HL-60/S4 treated with phorbol 12-myristate 13-acetate at 8.2 ng/mL for 4 days and 3 days (cell line): ENCODE measurements around the gene FOXL1.

Experiments
- in situ Hi-C: fragments of 300-500 bp; cut with MboI; formaldehyde crosslinking; loops from 2 replicates; pipeline ENCODE4 v1.15.0; 2022; ENCODE audit warnings: low sequenced_read_pairs

Gene FOXL1

DNA sequence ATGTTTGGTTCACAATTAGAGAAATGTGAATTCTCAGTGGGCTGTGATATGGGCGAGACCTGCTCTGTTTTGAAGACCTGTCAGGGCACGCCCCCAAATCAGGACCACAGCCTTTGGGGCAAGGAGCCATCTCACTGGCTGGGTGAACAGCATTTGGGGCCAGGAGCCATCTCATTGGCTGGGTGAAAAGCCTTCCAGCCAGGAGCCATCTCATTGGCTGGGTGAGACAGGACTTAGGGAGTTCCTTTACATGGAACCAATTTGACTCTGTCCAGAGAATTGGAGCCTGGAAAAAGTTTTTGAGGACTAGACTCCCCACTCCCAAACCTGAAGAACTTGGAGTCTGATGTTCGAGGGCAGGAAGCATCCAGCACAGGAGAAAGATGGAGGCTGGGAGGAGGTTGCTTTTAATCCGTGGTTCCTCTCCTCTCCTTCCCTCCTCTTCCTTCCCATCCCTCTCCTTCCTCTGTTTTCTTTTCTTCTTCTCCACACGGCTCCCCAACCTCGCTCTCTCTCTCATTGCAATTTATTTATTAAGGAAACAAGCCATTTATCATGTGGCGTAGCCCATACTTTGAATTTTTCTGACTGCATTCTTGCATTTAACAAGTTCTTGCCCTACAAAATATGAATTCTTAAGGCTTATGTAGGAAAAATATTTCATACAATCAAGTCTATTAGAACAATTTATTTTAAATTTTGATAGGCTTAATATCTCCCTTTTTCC is 19.7 kb downstream of the FOXL1 start:
- in situ Hi-C loops = loop anchor here (25.0 kb wide), 1 partner anchor 464 kb away; no protein-coding TSS in a partner anchor

DNA sequence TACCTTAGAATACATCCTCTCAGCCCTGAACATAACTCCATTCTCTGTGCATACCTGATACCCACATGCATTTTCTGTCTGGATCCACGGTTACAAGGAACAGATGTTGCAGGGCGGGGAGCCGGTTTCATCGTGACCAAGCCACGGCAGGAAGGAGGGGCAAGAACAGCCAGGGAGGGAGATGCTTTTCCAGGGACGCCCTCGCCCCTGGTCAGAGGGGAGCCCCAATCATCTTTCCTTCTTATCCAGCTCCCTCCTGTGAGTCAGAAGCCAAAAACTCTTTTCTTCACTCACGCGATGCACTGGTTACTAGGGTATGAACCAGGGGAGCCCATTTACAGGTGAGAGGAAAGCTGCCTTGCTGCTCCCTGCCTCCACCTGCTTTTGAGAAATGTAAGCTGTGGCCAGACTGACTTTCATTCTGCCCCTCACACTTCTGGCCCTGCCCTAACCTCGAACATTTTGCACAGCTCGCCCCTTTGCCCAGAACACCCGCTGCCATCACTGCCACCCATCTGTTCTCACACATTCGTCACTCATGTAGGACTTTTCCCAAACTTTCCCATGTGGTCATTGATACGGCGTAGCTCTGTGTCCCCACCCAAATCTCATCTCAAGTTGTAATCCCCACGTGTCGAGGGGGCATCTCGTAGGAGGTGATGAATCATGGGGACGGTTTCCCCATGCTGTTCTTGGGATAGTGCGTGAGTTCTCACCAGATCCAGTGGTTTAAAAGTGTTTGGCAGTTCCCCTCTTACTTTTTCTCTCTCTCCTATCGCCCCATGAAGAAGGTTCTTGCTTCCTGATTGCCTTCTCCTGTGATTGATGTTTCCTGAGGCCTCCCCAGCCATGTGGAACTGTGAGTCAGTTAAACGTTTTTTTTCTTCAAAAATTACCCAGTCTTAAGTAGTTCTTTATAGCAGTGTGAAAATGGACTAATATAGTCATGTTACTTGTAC is 20.5 kb downstream of the FOXL1 start:
- in situ Hi-C loops = loop anchor here (25.0 kb wide), 1 partner anchor 463 kb away; no protein-coding TSS in a partner anchor

DNA sequence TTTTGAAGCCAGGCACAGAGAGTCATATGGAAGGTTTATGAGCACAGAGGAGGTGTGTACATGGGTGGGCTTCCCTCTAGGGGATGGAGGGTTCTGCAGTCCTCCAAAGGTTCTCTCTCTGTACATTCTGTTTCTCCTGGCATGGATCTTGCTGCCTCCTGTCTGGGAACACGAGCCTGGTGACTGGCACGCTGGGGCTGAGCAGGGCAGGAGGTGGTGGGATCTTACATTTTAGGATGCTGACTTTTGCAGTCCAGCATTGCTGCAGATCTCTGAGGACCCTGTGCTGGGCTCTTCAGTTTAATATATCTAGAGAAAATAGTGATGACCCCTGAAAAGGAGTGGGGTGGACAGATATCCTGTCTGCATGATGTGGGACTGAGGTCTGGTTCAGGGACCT is 23.0 kb downstream of the FOXL1 start:
- in situ Hi-C loops = no loop called here

DNA sequence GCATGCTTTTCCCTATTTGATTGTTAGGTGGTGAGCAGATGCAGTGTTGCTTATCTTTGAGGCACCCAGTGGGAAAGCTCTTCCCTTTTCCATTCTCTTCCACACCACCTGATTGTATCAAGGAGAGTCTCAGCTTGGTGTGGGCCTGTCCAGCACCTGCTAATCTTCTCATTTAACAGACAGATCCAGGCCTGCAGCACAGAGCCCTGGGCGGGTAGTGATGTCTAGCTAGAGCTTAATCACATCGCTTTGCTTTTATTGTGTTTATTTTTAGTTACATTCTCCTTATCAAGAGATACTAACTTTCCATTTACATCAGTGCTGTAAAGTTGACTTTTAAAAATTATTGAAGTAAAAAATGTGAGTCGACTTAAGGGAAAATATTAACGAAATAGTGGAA is 24.2 kb downstream of the FOXL1 start:
- in situ Hi-C loops = no loop called here

DNA sequence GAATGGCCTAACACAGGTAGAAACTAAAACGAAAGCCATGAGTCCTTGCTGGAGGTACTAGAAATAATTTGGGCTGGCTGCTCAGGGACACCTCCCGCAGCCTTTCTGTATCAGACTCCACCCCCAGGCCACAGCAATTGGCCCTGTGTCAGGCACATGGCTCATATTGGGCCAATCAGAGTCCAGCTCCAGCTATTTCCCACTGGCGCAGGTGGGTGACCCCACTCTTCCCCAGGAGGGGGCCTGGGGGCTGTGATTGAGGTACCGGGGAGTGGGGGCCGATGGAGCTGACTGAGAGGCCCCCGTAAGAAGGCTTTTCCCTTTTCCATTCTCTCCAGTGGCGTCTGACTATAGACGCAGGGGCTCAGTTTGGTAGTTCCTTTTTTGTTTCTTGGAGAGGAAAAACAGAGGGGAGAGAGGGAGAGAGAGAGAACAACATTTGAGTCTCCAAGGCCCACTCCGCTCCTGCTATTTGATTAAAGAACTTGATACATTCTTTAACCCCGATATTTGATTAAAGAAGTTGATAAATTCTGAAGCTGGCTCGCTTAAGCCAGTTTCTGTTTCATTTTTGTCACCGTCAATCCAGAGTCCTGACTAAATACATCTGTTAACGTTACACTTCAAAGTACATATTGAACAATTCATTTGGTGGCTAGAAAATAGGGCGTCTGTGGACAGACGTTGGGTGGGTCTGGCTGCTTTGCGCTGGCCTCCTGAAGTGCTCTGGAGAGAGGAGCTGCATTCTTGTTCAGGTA is 26.3 kb downstream of the FOXL1 start:
- in situ Hi-C loops = no loop called here

DNA sequence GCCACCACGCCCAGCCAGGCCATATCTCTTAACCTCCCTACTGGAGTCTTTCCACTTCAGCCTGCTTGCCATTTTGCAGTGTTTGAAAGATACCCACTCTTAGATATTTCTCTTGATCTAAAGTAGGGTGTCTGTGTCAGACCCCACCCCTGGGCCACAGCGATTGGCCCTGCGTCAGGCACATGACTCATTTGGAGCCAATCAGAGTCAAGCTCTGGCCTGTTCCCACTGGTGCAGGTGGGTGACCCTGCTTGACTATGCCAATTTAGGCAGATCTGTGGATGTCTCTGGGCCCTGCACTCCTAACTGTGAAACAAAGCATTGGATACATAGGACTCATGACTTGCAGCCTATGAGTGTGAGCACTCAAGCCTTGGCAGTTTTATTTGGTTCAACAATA is 27.6 kb downstream of the FOXL1 start:
- in situ Hi-C loops = no loop called here

DNA sequence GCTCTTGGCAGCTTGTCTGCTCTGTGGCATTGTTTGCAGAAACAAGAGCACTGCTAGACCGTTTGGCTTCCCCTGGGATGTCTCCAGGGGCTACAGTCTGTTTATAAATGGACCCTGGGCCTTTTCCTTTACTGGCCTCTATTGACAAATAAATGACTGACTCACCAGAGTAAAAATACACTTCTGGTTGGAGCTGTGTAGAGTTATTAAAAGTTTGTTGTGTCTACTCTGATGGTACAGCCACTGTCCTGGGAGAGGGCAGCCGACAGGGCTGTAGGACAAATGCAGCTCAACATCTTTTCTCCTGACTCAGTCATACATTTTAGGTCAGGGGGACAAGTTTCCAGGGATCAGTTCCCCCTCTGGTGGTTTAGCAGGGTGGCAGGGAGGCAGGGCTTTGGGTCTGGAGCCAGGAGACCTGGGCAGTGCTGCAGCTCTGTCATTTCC is 30.0 kb downstream of the FOXL1 start:
- in situ Hi-C loops = no loop called here

DNA sequence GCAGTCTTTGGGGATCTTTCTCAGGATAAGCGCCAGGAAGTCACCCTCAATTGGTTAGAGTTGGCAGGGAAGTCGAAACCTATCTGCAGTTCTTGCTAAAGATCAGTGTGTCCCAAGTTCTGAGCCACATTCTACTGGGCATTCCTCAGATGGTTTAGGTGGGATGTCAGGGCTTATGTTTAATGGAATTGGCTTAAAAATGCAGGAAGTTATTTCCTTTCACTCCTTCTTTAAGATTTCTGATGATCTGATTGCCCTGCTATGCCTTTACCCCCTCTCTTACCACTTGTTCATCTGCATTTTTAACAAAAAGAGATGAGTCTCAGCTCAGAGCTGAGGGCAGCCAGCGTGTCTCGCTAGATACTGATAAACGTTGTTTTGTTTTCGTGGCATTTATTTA is 30.8 kb downstream of the FOXL1 start:
- in situ Hi-C loops = no loop called here

DNA sequence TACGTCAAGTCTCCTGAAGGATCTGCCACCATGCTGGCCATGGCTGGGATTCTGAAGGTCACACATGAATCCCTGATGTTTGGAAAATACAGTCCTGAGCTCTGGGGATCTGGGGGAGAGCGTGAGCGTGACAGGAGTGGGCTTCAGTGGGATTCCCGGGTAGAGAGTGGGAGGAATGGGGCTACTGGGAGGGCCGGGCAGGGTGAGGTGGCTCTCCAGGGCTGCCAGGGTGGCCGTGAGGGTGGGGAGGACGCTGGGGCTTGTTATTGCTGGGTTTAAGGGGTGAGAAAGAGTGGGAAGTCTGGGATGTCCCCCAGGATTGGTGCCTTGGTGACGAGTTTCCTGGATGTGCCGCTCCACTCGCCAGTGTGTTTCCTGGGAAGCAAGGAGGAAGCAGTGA is 31.3 kb downstream of the FOXL1 start:
- in situ Hi-C loops = no loop called here

DNA sequence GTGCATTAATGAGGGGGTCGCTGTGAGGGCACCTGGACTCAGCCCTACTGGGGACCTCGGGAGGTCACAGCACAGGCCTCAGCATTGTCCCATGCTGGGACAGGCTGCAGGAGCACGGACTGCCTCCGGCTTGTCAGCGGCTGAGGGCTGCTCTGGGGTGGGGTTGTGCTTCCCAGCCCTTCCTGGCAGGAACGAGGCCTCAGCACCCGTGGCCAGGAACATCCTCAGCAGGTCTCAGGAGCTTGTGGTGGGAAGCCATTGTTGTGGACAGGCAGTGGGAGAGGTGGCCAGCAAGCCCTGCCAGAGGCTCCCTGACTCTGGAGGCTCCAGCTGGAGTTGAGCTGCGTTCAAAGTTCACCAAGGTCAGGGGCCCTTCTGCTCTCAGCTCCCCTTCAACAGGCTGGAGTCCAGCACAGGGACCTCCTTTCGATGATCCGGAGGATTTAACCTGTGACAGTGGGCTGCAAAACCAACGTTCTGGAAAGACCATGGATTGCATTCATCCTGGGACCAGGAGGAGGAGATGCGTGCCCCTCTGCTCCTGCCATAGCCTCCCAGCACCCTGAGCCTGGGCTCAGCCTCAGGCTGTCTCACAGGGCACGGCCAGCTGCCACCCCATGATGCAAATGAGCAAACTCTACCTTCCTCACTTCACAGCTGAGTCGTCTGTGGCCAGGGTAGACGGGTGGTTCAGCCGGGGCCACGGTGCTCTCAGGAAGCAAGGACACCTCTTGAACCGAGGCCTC is 32.6 kb downstream of the FOXL1 start:
- in situ Hi-C loops = no loop called here

DNA sequence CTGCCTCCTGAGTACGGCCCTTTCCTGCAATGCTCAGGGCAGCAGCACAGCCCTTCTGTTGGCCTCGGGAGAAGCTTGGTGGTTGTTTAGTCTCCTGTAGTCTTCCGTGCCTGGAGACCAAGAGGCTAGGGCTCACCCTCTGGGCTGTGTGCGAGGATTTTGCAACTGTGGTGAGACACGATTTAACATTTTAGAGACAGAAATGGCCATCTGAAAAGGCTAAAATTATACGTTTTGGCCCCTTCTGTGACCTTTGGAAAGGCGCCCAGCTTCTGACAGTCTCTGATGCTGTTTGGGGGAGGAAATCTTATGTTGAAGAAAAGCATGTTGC is 33.1 kb downstream of the FOXL1 start:
- in situ Hi-C loops = no loop called here

DNA sequence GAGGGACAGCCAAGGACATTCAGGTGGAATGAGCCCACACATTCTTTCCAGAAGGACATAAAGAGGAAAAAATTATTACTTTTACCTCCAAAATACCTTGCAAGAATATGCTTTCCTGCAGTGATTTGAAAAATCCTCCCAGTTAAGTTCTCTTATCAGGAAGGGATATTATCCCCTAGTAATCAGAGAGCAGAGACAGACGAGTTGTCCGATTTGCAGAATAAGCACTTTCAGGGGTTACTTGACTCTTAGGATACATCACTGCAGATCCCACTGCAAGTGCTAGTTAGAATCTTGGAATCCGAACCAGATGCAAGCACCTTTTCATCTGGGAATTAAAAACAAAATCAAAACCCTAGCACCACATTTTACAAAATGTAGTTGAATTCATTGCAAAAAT is 33.6 kb downstream of the FOXL1 start:
- in situ Hi-C loops = no loop called here

DNA sequence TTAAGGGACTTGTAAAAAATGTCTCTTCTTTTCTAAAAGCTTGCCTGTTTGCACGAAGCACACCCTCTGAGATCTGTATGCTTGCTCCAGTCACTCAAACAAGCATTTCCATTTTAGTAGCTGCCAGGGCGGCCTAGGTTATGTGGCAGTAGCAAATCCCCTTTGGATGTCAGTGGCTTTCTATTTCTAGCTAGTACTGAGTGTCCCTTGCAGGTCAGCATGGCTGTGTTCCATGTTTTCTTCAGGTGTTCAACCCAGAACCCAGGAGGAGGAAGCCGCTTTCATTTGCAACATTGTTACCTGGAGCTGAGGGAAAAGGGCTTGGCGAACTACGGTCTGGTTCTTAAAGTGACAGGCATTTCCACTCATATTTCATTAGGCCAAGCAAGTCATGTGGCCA is 36.4 kb downstream of the FOXL1 start:
- in situ Hi-C loops = no loop called here

DNA sequence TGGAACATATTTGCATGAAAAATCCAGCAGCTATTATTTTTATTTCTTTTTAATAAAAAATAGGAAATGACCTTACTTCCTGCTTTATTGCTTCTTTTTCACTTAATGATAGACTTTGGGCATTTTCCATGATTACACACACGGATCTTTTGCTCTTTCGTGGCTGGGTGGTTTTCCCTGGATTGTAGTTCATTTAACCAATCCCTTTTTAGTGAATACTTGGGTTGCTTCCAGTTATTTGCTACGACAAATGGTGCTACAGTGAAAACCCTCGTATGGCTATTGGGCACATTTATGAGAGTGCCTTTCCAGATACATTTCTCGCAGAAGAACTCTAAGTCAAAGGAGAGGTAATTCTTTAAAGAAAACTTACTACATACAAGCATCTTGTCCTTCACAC is 38.6 kb downstream of the FOXL1 start:
- in situ Hi-C loops = no loop called here

DNA sequence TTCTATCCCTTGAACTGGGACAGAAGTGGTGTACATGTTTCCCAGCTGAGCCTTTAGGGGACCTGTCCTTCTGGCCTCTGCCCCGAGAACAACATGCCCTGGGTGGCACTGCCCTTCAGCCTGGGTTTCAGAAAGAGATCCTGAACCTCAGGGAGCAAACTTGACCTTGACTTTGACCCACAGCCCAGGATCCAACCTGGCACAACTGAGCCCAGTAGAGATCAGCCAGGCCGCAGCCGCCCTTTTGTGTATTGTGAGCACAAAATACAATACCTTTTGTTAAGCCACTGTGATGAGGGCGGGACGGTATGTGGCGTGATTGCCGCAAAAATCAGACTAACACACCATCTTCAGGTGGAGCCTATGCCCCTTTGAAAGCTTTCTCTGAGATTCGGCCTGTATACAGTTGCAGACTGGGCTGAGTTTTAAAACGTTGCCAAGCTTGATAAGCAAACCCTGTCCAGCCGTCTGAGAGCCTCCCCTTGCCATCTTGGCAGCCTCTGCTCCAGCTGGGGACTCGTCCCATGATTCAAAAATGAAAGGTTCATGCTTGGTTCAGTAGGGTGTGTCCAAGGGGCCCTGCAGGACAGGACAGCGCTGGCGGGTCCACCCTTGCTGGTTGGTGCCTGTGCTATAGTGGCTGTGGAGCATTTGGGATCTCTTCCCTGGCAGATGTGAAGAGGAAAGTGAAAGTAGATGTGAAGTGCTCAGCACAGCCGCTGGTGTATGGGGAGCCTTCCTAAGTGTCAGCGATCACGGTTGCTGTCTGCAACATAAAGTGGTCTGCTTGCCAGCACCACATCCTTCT is 40.3 kb downstream of the FOXL1 start:
- in situ Hi-C loops = no loop called here

DNA sequence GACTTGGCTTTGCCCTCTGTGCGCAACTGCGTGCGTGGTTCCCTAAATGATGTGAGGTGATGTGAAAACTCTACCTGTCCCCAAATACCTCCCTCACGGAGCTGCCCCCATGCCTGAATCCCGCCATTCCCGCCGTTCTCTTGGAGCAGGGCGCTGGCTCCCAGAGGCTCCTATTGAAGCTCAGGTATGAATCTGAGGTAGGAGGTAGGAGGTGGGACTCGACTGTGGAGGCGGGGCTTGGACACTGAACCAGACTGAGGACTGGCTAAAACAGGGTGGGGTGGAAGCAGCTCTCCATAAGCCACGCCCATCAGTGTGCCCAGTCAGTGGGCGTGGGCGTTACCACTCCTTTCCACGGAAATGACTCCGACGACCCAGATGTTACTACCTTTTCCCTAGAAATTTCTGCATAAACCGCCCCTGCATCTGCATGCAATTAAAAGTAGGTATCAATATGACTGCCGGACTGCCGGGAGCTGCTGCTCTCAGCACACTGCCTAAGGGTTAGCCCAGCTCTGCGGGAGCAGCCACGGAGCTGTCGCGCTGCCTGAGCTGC is 41.0 kb downstream of the FOXL1 start:
- in situ Hi-C loops = no loop called here

DNA sequence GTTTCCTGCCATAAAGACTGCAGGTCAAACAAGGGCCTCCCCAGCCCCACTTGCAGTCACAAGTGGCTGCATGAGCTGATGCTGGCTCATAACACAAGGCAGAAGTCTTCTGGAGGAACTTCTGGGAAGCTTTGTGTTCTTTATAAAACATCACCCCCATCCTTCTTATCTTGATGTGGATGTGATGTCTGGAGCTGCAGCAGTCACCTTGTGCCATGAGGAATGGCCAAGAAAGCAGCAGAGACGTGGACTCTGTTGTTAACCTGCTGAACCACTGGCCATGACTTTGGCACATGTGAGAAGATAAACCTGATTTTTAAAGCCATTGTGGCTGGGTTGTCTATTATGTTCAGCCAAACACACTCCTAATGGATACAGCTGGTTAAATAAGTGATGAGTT is 41.8 kb downstream of the FOXL1 start:
- in situ Hi-C loops = no loop called here

DNA sequence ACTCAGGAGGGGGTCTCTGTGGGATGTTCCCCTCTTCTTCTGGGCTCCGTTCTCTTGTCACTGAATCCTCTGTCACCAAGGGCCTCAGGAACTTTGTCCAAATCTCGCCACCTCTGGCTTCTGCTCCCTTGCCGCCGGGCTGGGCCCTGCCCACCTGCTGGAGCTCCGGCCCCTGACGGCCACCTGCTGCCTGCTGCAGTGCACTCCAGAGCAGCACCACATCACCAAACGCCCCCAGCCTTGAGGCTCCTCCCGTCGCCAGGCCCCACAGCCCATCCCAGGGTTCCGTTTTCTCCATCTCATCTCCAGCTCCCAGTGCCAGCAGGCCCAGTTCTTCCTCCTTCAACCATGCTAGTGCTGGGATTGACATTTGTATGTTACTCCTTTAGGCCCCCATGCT is 43.6 kb downstream of the FOXL1 start:
- in situ Hi-C loops = no loop called here
